Cerebellar cortex (tissue), 1 donor: ENCODE data around the gene CROT.

ENCODE experiments used
- DNase-seq: peaks from one replicate; pipeline ENCODE4 v3.0.0-alpha.2; 2015; ENCODE audit warnings: low spot score

CROT gene

DNA sequence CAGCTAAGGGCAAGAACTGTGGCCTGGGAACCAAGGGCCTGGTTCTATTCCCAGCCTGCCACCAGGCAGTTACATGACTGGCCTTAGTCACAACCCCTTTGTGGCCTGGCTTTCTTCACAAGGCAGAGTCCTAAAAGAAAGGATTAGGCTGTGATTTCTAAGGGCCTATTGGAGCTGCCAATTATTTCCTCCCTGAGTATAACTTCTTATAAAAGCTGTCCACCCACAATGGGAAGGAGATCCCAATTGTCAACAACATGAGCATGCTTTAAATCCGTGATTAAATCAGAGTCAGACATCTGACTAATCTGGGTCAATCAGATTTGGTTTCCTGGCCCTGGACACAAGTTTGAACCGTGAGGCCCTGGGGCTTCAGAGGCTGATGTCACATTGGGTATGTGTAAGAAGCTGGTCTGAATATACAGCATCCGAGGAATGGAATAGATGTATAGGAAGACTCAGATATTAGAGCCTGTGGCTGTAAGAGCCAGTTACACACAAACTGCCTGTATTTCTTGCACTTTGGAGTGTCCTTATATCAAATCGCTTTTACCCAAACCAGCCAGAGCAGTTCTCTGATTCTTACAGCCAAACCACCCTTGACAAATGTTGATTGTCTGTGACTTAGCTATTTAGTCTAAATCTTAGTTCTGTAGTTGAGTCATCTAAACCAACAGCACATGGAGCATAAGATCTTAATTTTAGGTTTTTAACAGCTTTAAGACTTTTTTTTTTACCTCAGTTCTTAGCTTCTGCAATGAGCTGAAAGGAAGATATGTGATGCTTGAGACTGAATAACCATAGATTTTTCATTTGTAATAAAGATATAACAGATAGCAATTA, 68.7 kb downstream of the CROT start:
- DNase-seq = no peak

DNA sequence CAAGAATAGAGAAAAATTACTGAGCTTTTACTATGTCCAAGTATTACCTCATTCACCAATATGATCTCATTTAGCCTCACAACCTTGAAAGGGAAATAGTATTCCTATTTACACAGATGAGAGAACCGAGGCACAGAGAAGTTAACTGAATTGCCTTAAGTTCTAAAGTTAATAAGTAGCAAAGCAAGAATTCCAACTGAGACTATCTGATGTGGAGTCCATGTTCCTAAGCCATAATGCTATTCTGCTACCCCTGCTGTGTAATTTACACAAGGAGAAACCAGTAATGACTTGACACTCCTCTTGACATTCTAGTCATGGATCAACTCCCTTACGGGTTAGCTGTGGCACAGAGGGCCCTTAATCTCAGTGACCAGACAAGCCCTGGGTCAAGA, 69.3 kb downstream of the CROT start:
- no peak for DNase-seq

DNA sequence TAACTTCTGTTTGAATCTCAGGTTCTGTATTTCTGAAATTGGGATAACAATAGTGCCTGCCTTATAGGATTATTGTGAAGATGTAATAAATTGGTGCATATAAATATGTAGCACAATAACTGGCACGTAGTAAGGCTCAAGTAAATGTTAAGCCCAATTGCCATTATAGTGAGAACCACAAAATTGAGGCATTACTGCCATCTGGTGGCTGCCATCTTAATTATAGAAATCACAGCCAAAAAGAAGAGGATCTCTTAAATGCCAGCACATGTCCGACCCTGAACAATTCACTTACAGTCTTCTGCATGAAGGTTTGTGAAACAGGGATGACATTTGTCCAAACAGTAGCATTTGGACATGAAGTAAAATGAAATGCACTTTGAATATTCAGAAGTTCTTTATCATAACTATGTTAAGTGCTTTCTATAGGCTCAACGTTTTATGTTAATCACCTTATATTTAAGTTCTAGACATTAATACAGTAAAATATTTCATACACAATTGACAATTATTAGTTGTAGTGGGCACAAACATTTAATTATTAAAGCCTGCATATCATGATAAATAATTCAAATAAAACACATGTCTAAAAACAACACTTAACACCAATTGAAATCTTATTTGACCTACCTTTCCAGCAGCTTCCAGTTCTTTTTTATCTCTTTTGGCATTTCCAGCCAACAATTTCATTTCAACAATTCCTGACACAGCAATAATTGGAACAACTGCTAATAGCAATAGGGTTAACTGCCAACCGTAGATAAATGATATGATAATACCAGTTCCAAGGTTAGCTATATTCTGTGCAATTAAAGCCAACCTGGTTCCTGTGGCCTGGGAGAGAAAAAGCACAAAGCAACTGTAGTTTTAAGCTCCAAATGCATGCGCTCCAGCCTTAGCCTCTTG, 71.5 kb downstream of the CROT start:
- peak; percentile 84 for DNase-seq

DNA sequence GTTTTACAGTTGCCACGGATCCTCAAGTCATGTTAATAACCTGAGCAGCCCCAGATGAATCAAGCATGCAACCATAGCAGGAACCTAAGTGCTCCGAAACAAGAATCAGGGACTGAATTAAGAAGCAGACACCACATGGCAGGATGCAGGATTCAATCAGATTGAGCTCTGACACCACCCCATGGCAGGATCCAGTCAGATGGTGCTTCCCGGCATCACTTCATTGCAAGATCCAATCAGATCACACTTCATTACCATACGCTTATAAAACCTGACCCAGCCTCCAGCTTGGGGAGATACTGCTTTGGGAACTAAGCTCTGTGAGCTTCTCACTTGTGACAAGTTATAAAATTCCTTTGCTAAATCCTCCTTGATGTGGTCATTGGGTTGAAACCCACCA, 74.7 kb downstream of the CROT start:
- no peak for DNase-seq

DNA sequence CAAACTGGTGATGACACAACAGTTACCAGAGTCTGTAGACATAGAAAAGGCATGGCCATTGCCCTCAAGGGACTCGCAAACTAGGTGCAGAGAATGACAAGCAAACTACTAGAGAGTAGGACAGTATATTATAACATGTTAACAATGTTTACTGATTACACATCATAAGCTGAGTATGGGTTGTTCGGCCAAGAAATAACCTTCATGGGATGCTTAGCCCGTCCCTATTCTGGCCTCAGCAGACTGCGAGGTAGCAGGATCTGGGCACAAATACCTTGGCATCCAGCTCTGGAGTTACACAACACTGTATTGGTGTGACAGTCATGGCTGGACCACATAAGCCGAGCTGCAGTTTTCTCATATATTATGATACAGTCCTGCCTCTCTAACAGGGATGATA, 78.6 kb downstream of the CROT start:
- no peak for DNase-seq

DNA sequence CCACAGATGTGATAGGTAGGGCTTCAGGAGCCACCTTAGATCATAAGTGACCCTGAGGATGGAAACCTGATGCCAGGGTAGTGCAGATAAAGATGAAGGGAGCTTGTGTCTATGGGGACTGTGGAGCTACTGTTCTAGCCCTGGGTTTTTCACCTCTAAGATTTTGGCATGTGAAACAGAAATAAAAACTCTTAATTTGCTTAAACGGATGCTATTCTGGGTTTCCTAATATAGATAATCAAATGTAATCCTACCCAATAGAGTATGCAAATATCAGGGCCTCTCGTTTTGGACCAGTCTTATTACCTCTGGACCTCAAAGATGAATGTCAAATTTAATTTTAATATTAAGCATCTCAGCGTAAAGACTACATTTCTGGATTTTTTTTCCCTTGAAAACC, 80.7 kb downstream of the CROT start:
- no peak for DNase-seq

DNA sequence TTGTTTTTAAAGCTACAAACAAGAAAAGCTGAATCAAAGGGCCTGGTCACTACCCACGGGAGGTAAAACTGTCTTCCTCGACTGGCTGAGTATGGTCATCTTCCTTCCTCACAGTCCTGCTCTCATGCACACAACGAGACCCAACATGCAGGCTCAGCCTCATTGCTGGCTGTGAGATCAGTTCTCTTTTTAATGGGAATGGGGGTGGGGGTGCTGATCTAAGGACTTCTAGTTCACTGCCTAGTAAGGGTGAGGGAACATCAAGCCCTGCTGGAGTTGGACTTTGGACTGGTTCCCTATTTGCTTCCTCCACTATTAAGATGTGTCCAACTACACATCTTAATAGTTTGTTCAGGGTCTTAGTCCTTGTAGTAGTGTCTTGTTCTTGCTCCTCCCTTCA, 81.8 kb downstream of the CROT start:
- no peak for DNase-seq

DNA sequence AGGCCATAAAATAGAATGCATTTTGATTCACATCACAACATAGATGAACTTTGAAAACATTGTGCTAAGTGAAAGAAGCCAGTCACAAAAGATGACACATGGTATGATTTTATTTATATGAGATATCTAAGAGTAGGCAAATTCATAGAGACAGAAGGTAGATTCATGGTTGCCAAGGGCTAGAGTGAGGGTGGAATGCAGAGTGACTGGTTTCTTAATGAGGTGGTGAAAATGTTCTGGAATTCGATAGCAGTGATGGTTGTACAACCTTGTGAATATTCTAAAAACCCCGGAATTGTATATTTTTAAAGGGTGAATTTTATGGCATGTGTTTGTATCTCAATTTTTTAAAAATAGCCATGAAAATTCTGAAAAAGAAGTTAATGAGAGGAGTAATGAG, 87.1 kb downstream of the CROT start:
- DNase-seq = no peak

DNA sequence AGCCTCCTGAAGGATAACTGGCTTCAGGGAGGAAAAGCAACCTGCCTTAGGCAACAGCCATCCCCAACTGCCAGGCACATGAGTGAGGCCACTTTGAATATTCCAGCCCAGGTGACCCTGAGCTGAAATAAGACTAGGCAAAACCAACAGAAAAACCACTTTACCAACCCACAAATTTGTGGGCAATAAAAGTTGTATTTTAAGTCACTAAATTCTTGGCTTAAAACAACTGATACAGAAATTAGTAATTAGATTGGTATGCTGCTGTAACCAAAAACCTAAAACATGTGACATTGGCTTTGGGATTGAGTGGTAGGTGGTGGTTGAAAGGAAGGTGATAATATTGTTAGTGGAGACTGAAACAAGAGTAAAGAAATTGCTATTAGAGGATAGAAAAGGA, 90.1 kb downstream of the CROT start:
- no peak for DNase-seq

DNA sequence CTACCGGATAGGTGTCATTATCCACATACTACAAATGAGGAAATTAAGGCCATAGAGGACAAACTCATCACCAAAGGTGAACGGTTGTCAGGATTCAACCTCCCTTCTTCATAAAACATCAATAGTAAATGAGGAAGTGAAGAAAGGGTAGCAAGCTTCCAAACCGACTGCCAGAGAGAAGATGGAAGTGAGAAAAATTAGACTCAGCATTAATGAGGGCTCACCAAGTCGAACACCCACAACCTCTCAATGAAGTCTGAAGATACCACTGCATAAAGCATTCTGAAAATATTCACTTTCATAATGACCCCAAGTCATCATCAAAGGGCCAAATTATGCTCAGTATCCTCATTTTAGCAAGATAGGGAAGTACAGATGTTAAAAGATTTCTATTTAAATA, 100.4 kb downstream of the CROT start:
- DNase-seq = no peak

DNA sequence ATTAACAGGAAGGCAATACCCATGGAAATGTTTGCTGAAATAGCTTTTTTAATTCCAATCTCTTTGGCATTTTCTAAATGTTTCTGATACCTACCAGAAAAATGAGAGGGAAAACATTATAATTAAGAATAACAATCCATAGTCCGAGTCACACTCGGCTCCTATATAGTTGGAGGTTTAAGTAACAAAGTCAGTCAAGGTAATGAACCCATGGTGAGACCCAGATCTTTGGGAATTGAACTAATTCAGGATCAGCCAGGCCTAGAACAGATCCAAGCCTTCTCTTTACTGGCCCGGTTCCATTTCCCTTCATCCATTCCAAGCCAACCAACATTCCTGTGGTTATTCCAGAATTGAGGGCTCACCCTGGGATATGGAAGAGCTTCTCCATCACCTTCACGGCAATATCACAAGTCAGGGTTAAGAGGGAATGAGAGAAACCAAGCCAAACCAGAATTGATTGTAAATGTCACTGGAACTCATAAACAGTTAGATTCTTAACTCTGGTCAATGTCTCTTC, 101.7 kb downstream of the CROT start:
- no peak for DNase-seq

DNA sequence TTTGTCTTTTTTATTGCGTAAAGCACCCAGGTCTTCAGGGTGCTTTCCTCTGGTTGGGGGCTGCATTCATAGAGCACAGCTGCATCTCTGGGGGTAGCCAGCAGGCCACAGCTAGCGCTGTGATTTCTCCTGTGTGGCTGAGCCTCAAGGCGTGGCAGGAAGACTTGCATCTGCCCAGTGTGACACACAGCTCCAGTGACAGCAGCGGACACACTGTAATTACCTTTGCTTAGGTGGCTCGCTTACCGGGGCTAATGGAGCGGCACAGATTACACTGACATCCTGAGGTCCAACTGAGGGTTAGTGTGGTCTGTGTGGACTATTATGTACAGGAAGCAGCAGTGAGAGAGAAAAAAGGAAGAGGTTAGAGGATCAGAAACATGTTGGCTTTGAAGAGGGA, 102.9 kb downstream of the CROT start:
- DNase-seq = no peak
